ENCODE measurements around the gene RERE. TPM values are rescaled to one million over a fixed set of nuclear protein-coding genes. Genes with fewer than 3 reads are reported as not detected.
"Not testable (repeated sequence)": the region's sequence is repeated elsewhere in the genome, so short reads cannot be mapped to it uniquely, and the experiment has no call there.

RERE gene
- total and polyA plus RNA-seq, 11 donors, result 53.5 to 236 (median 121) TPM

- Histone ChIP-seq H3K4me1 (peaks cover 0 to 20% (median 5%) of the 10 kb centered on the region in 12 donors), H3K4me3 (no peak overlapping the region), H3K27ac (no peak overlapping the region), H3K9me3 (peaks cover 0 to 16% (median 2%) of the 10 kb centered on the region in 12 donors), H3K27me3 (no peaks in the 10 kb centered on the region), H3K36me3 (no peaks in the 10 kb centered on the region)
- TF ChIP-seq POLR2A (IDR thresholded peaks at IDR 0.05) (no peak), CTCF (IDR thresholded peaks at IDR 0.05) (no peak)
- intact Hi-C loops (cut with DNase I), result loop anchor here in 3 of 10 donors (10.0 kb wide), 1 partner anchor 114 kb away; no protein-coding TSS in a partner anchor
- no peak for DNase-seq
- 91 to 95% (median 92%) methylated on average over 4 of the region's 4 CpGs for WGBS, 4 donors
- no peak for ATAC-seq
Observed at GRCh38 chr1:8731162-8731561, 86.3 kb downstream of the RERE start.

GRCh38 chr1:8728464-8728863, 89.0 kb downstream of the RERE start:
- Histone ChIP-seq H3K4me1 (peaks cover 0 to 18% (median 5%) of the 10 kb centered on the region in 12 donors), H3K36me3 (no peaks in the 10 kb centered on the region), H3K9me3 (peaks cover 0 to 16% (median 2%) of the 10 kb centered on the region in 12 donors), H3K27ac (no peak overlapping the region), H3K4me3 (no peak overlapping the region), H3K27me3 (no peaks in the 10 kb centered on the region)
- TF ChIP-seq CTCF (IDR thresholded peaks at IDR 0.05) (no peak), POLR2A (IDR thresholded peaks at IDR 0.05) (no peak)
- intact Hi-C loops (cut with DNase I), result loop anchor here in 7 of 10 donors (2.0 to 10.0 kb wide), 7 partner anchors 56 to 374 kb away; no protein-coding TSS in a partner anchor
- DNase-seq (no peak), ATAC-seq (no peak)
- WGBS, 4 donors, result 80 to 86% (median 82%) methylated on average over 3 of the region's 3 CpGs

GRCh38 chr1:8727809-8728213, 89.6 kb downstream of the RERE start:
- TF ChIP-seq CTCF (IDR thresholded peaks at IDR 0.05), result no peak
- no peak for TF ChIP-seq POLR2A (IDR thresholded peaks at IDR 0.05)
- Histone ChIP-seq H3K36me3 (no peaks in the 10 kb centered on the region), H3K4me1 (peaks cover 0 to 18% (median 5%) of the 10 kb centered on the region in 12 donors), H3K4me3 (no peak overlapping the region), H3K27ac (no peak overlapping the region), H3K9me3 (peaks cover 0 to 16% (median 2%) of the 10 kb centered on the region in 12 donors), H3K27me3 (no peaks in the 10 kb centered on the region)
- ATAC-seq (peak in 3 of 4 donors; percentile 48 to 66 (median 55)), DNase-seq (peak in 3 of 5 donors; percentile 24 to 49 (median 26))
- WGBS, 4 donors, result 20 to 27% (median 22%) methylated on average over 4 of the region's 4 CpGs
- intact Hi-C loops (cut with DNase I), result loop anchor here in 8 of 10 donors (2.0 to 10.0 kb wide), 9 partner anchors 56 to 373 kb away; no protein-coding TSS in a partner anchor

- not testable (repeated sequence) for H3K27ac ChIP-seq, H3K27me3 ChIP-seq, ATAC-seq, H3K4me3 ChIP-seq, H3K36me3 ChIP-seq, DNase-seq
- WGBS, 4 donors, result 94 to 98% (median 97%) methylated on average over 14 of the region's 14 CpGs
- intact Hi-C loops (cut with DNase I), result loop anchor here in 8 of 10 donors (2.0 to 10.0 kb wide), 9 partner anchors 55 to 373 kb away; no protein-coding TSS in a partner anchor
- Histone ChIP-seq H3K4me1 (peaks cover 0 to 18% (median 5%) of the 10 kb centered on the region in 12 donors), H3K9me3 (peaks cover 0 to 16% (median 2%) of the 10 kb centered on the region in 12 donors)
Observed at GRCh38 chr1:8727316-8727715, 90.1 kb downstream of the RERE start.

Measured in heart left ventricle (tissue), 16 donors.